Skeletal muscle satellite cell (primary cell): ENCODE results near the gene FCHO2.
"Not testable (repeated sequence)": the region's sequence is repeated elsewhere in the genome, so short reads cannot be mapped to it uniquely, and the experiment has no call there.

Experiments
- H3K27me3 ChIP-seq: 2 replicates; pipeline ENCODE4 v1.7.0; 2013; ENCODE audit warnings: low read length; ENCODE audit not compliant: control insufficient read depth, insufficient read depth
- H3K36me3 ChIP-seq: 2 replicates; pipeline ENCODE4 v1.7.0; 2013; ENCODE audit warnings: mild to moderate bottlenecking, control low read depth, low read length; ENCODE audit not compliant: insufficient read depth
- H3K4me1 ChIP-seq: 2 replicates; pipeline ENCODE4 v1.7.0; 2013; ENCODE audit warnings: low read length; ENCODE audit not compliant: control insufficient read depth, insufficient read depth
- H3K4me2 ChIP-seq: 2 replicates; pipeline ENCODE4 v1.7.0; 2013; ENCODE audit warnings: mild to moderate bottlenecking, low read length
- H3K4me3 ChIP-seq: 2 replicates; pipeline ENCODE4 v1.7.0; 2013; ENCODE audit warnings: low read length
- H3K9ac ChIP-seq: 2 replicates; pipeline ENCODE4 v1.7.0; 2013; ENCODE audit warnings: mild to moderate bottlenecking, low read depth, low read length, moderate library complexity
- H3K9me3 ChIP-seq: replicated peaks from 2 replicates; pipeline ENCODE4 v1.7.0; 2013; ENCODE audit warnings: mild to moderate bottlenecking, control low read depth, low read length

Gene FCHO2

GRCh38 chr5:72959257-72959656, 3.4 kb downstream of the FCHO2 start:
- no peaks in the 10 kb centered on the region for H3K36me3 ChIP-seq
- peaks cover 18% of the 10 kb centered on the region for H3K4me1 ChIP-seq
- no peak overlapping the region for H3K4me3 ChIP-seq
- H3K9me3 ChIP-seq = no peaks in the 10 kb centered on the region
- no peak overlapping the region for H3K4me2 ChIP-seq
- H3K27me3 ChIP-seq = no peaks in the 10 kb centered on the region
- no peak overlapping the region for H3K9ac ChIP-seq

DNA sequence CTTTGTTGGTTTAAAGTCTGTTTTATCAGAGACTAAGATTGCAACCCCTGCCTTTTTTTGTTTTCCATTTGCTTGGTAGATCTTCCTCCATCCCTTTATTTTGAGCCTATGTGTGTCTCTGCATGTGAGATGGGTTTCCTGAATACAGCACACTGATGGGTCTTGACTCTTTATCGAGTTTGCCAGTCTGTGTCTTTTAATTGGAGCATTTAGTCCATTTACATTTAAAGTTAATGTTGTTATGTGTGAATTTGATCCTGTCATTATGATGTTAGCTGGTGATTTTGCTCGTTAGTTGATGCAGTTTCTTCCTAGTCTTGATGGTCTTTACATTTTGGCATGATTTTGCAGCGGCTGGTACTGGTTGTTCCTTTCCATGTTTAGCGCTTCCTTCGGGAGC, 18.6 kb downstream of the FCHO2 start:
- H3K4me2 ChIP-seq, H3K27me3 ChIP-seq, H3K9me3 ChIP-seq, H3K4me3 ChIP-seq, H3K4me1 ChIP-seq, H3K9ac ChIP-seq, H3K36me3 ChIP-seq: not testable (repeated sequence)

DNA sequence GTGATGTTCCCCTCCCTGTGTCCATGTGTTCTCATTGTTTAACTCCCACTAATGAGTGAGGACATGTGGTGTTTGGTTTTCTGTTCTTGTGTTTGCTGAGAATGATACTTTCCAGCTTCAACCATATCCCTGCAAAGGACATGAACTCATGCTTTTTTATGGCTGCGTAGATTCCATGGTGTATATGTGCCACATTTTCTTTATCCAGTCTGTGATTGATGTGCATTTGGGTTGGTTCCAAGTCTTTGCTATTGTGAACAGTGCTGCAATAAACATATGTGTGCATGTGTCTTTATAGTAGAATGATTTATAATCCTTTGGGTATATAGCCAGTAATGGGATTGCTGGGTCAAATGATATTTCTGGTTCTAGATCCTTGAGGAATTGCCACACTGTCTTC, 21.0 kb downstream of the FCHO2 start:
- not testable (repeated sequence) for H3K9me3 ChIP-seq, H3K36me3 ChIP-seq, H3K4me2 ChIP-seq, H3K4me1 ChIP-seq, H3K4me3 ChIP-seq, H3K9ac ChIP-seq, H3K27me3 ChIP-seq

- H3K9ac ChIP-seq = no peak overlapping the region
- no peaks in the 10 kb centered on the region for H3K9me3 ChIP-seq
- H3K27me3 ChIP-seq = no peaks in the 10 kb centered on the region
- H3K4me3 ChIP-seq = no peak overlapping the region
- H3K4me2 ChIP-seq = no peak overlapping the region
- no peaks in the 10 kb centered on the region for H3K4me1 ChIP-seq
- peaks cover 3% of the 10 kb centered on the region for H3K36me3 ChIP-seq
Observed at GRCh38 chr5:72985719-72986118, 29.9 kb downstream of the FCHO2 start.

DNA sequence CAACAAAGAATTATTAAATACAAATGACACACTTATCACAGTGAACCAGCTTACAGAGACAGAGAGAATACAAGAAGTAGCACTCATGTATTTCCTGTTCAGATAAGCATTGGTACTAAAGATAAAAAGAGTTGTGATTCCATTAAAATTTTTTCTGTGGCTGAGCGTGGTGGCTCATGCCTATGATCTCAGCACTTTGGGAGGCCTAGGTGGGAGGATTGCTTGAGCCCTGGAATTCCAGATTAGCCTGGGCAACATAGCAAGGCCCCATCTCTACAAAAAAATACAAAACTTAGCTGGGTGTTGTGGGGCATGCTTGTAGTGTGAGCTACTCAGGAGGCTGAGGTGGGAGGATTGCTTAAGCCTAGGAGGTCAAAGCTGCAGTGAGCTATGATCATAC, 32.9 kb downstream of the FCHO2 start:
- Histone ChIP-seq H3K27me3 (no peaks in the 10 kb centered on the region), H3K4me1 (no peaks in the 10 kb centered on the region), H3K4me3 (no peak overlapping the region), H3K4me2 (no peak overlapping the region), H3K9me3 (no peaks in the 10 kb centered on the region), H3K9ac (no peak overlapping the region), H3K36me3 (peaks cover 12% of the 10 kb centered on the region)

DNA sequence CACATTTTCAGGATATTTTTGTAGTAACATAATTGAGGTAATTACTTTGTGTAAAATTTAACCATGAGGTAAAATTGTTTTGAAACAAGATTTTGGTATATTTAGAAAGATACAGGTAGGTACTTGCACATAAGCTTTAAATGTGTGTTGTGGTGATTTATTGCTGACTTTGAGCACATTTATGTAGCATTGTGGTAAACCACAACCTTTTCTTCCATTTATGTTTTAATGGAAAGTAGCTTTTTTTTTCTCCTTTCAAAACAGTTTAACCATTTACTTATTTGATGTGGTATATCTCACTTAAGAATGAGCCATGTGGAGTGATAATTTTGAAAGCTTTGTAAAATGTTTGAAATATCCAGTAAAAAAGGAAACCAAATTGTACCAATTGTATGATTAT, 35.6 kb downstream of the FCHO2 start:
- H3K4me3 ChIP-seq = no peak overlapping the region
- no peak overlapping the region for H3K4me2 ChIP-seq
- no peaks in the 10 kb centered on the region for H3K4me1 ChIP-seq
- H3K9ac ChIP-seq = no peak overlapping the region
- H3K9me3 ChIP-seq = no peaks in the 10 kb centered on the region
- H3K36me3 ChIP-seq = peaks cover 15% of the 10 kb centered on the region
- H3K27me3 ChIP-seq = no peaks in the 10 kb centered on the region

DNA sequence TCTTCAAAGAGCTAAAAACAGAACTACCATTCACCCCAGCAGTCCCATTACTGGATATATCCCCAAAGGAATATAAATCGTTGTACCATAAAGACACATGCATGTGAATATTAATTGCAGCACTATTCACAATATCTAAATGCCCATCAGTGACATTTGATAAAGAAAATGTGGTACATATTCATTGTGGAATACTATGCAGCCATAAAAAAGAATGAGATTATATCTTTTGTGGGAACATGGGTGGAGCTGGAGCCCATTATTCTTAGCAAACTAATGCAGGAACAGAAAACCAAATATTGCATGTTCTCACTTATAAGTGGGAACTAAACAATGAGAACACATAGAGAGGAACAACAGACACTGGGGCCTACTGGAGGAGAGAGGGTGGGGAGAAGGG, 38.7 kb downstream of the FCHO2 start:
- H3K36me3 ChIP-seq = peaks cover 26% of the 10 kb centered on the region
- H3K9me3 ChIP-seq = no peaks in the 10 kb centered on the region
- H3K9ac ChIP-seq = no peak overlapping the region
- no peaks in the 10 kb centered on the region for H3K27me3 ChIP-seq
- no peak overlapping the region for H3K4me3 ChIP-seq
- H3K4me1 ChIP-seq = no peaks in the 10 kb centered on the region
- no peak overlapping the region for H3K4me2 ChIP-seq

DNA sequence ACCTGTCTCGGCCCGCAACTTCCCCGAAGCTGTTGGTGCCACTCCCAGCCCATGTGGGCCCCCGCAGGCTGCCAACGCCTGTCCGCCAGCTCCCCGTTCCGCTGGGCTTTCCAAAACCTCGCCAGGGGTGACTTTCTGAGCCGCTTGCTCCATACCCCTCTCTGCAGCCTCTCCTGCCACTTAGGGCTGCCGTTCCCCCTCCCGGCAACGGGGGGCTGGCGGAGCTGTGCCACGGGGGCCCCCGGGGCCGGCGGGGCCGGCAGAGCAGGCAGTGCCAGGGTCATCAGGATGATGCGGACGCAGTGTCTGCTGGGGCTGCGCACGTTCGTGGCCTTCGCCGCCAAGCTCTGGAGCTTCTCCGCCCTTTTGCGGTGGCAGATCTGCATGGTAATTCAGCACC, 40.8 kb downstream of the FCHO2 start:
- H3K9ac ChIP-seq = no peak overlapping the region
- H3K4me3 ChIP-seq = no peak overlapping the region
- H3K4me1 ChIP-seq = no peaks in the 10 kb centered on the region
- H3K4me2 ChIP-seq = no peak overlapping the region
- H3K9me3 ChIP-seq = no peaks in the 10 kb centered on the region
- peaks cover 19% of the 10 kb centered on the region for H3K36me3 ChIP-seq
- no peaks in the 10 kb centered on the region for H3K27me3 ChIP-seq

DNA sequence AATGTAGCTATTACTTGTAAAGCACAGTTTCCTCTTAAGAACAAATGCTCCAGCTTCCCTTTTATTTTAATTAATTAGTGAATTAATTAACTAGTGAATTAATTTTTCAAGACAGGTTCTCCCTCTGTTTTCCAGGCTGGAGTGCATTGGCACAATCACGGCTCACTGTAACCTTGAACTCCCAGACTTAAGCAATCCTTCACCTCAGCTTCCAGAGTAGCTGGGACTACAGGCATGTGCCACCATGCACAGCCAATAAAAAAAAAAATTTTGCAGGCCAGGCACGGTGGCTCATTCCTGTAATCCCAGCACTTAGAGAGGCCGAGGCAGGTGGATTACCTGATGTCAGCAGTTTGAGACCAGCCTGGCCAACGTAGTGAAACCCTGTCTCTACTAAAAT, 44.1 kb downstream of the FCHO2 start:
- Histone ChIP-seq H3K36me3 (peaks cover 14% of the 10 kb centered on the region), H3K9me3 (no peaks in the 10 kb centered on the region), H3K4me2 (no peak overlapping the region), H3K9ac (no peak overlapping the region), H3K27me3 (no peaks in the 10 kb centered on the region), H3K4me1 (no peaks in the 10 kb centered on the region), H3K4me3 (no peak overlapping the region)

DNA sequence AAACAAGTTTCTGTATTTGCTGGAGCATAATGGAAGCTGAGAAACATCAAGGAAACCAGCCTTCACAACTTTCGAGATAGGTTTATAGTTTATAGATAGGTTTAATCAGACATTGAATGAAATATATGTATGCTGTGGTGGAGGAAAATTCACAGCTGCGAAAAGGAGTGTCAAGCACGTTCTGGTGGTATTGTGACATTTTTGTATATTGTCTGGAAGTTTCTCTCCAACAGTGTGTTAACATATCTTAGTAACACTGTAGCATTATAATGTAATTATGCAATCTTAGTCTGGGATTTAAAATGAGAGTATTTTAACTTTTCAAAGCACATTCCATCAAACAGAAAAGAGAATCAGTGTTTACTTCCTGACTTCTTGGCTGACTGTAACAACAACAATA, 50.0 kb downstream of the FCHO2 start:
- Histone ChIP-seq H3K4me3 (no peak overlapping the region), H3K9me3 (no peaks in the 10 kb centered on the region), H3K4me2 (no peak overlapping the region), H3K27me3 (no peaks in the 10 kb centered on the region), H3K4me1 (no peaks in the 10 kb centered on the region), H3K9ac (no peak overlapping the region), H3K36me3 (peaks cover 8% of the 10 kb centered on the region)

- no peak overlapping the region for H3K4me3 ChIP-seq
- H3K4me2 ChIP-seq = no peak overlapping the region
- H3K9me3 ChIP-seq = no peaks in the 10 kb centered on the region
- H3K4me1 ChIP-seq = no peaks in the 10 kb centered on the region
- H3K27me3 ChIP-seq = no peaks in the 10 kb centered on the region
- peaks cover 12% of the 10 kb centered on the region for H3K36me3 ChIP-seq
- H3K9ac ChIP-seq = no peak overlapping the region
Observed at GRCh38 chr5:73007051-73007450, 51.2 kb downstream of the FCHO2 start.

DNA sequence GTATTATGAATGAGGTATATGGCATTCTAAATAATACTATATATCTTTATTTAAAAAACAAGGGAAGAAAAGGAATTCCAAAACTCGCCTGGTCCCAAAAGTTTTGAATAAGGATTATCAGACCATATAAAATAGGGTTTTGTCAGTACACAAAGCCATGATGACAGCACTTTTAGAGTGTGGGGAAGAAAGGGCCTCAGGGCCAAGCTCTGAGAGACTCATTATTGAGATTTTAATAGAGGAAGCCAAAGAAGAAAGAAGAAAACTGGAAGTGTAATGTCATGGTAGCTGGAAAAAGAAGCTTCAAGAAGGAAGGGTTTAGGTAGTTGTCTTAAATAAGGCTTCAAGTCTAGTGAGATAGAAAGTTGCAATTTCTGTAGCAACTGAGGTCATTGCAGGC, 53.0 kb downstream of the FCHO2 start:
- H3K9ac ChIP-seq = no peak overlapping the region
- peaks cover 13% of the 10 kb centered on the region for H3K36me3 ChIP-seq
- H3K4me2 ChIP-seq = no peak overlapping the region
- no peaks in the 10 kb centered on the region for H3K9me3 ChIP-seq
- H3K4me1 ChIP-seq = no peaks in the 10 kb centered on the region
- H3K4me3 ChIP-seq = no peak overlapping the region
- no peaks in the 10 kb centered on the region for H3K27me3 ChIP-seq

DNA sequence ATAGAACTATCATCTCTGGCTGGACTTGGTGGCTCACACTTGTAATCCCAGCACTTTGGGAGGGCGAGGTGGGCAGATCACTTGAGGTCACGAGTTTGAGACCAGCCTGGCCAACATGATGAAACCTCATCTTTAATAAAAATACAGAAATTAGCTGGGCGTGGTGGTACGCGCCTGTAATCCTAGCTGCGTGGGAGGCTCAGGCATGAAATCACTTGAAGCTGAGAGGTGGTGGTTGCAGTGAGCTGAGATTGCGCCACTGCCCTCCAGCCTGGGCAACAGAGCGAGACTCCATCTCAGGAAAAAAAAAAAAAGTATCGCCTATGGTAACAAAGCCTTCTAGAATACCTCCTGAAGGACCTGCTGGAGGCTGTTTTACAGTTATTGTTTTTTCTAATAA, 55.8 kb downstream of the FCHO2 start:
- H3K4me2 ChIP-seq, H3K4me1 ChIP-seq: not testable (repeated sequence)

More for the DNA sequence above, 55.8 kb downstream of the FCHO2 start:
- H3K27me3 ChIP-seq, H3K9ac ChIP-seq, H3K9me3 ChIP-seq, H3K36me3 ChIP-seq, H3K4me3 ChIP-seq: not testable (repeated sequence)
